Skin epidermis (tissue), 12 donors: Measurements from ENCODE around the gene CBX2.
A peak's percentile ranks its signal among the peaks of the same experiment; 100 is the strongest.
"Not testable (repeated sequence)": the region's sequence is repeated elsewhere in the genome, so short reads cannot be mapped to it uniquely, and the experiment has no call there.

ENCODE experiments used
- H3K27ac ChIP-seq, 21 experiments: fragments of 200-600 bp; sonication (generic) in 11 of 21; one replicate each; pipeline ENCODE4 v1.5.0; 2020; ENCODE audit warnings: mild to moderate bottlenecking in 3 of 21, inconsistent platforms in 2 of 21, moderate library complexity in 2 of 21
- H3K4me3 ChIP-seq, 7 experiments: fragments of 200-600 bp; sonication (generic) in 2 of 7; one replicate each; pipeline ENCODE4 v1.5.0; 2020; ENCODE audit warnings: inconsistent platforms in 2 of 7, mild to moderate bottlenecking in 2 of 7, moderate library complexity in 1 of 7

Gene CBX2

DNA sequence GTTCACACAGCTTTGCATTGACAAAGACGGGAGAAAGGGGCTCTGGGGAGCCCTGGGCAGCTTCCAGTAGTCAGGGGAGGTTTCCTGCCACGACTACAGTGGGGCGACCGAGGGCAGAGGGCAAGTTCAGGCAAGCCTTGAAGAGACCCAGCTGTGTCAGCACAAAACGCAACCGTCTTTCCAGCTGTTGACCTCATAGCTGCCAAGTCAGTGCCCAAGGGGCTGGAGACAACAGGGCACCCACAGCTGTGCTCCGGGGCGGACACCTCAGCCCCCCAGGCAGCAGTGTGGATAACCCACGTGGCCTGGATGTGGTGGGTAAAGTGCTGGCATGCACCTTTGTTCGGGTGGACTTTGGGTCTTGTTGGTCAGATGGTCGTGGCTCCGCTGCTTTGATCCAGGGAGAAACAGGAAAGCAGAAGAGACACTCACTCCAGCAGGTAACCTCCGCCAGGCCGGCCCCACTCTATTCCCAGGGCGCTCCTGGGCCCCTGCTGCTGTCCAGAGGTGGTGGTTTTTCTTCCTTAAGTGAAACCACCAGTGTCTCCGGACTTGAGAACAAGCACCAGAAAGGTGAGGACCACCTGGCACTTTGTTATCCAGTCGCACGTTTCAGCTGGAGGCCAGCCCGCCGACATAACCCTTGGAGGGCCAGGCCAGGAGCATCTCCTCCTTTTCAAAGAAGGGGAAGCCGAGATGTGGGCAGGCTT is 17.6 kb upstream of the CBX2 start:
- H3K27ac ChIP-seq = no peak overlapping the region
- H3K4me3 ChIP-seq = no peak overlapping the region

DNA sequence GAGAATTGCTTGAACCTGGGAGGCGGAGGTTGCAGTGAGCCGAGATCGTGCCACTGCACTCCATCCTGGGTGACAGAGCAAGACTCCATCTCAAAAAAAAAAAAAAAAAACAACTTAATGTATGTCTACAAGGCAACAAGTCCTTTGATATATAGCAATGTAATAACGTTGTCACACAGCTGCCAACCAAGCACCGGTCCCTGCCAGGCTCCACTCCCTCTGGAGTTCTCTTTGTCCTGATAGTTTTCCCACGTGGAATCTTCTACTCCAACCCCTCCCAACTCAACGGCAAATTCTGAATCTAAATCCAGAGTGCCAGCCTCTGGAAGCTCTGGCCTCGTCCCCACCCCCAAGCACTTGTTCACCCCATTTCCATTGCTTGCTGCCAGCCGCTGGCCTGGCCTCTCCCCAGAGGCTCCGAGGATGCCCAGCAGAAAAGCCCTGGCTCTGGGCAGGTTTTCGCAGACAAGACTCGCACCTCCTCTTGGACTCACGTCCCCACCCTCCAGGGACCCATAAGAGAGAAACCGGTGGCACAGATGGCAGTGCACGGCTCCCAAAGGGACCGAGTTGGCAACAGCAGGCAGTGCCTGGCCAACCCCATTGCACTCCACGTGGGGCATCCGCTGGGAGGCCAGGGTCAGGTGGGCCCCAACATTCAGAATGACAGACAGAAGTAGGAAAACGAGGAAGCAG is 15.9 kb upstream of the CBX2 start:
- Histone ChIP-seq H3K27ac (no peak overlapping the region), H3K4me3 (no peak overlapping the region)

DNA sequence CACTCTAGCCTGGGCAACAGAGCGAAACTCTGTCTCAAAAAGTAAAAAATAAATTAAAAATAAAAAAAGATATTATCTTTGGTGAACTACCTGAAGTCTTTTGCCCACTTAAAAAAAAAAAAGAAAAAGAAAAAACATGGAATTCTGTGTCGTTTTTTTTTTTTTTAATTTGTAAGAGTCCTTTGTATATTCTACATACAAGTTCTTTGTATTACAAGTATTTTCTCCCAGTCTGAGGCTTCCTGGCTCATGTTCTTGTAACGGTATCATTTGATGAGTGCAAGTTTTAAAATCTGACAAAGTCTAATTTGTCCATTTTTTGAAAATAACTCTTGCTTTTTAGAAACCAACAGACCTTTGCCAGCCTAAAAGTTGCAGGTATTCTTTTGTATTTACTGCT is 12.2 kb upstream of the CBX2 start:
- H3K4me3 ChIP-seq = no peak overlapping the region
- no peak overlapping the region for H3K27ac ChIP-seq

DNA sequence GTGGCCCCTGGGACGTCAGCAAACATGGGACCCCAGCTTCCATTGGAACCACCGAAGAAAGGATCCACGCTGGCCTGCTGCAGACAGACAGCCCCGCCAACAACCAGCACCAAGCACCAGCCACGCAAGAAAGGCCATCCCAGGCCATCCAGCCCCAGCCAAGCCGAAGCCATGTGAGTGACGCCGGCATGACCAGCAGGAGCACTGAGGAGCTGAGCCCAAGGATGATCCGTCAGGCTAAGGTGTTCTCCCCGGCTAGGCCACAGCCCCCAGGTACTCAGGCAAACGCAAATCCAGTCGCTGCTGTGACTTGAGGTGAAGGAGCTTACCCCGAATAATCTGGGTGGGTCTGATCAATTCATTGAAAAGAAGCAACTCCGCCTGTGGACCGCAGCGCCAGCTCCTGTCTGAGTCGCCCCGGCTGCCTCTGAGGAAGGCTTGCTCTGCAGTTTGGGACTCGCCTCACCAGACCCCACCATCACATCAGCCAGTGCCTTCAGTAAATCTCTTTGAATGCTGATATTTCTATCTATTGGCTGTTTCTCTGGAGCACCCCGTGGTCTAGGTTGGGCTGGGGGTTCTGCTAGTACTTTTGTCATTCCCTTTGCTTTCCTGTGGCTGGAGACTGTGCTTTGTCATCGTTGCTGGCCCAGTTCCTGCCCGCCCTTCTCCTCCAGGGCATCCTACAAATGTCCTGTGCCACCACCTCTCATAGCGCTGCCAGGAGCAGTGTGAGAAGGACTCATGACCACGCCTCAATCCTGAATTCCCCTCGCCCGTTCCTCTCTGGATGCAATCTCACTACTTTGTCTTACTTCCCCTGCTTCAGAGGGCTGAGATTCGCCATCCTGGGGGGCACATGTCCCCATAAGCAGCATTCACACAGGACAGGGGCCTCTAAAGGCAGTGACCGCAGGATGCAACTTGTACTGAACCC is 8.1 kb upstream of the CBX2 start:
- Histone ChIP-seq H3K4me3 (no peak overlapping the region), H3K27ac (no peak overlapping the region)

DNA sequence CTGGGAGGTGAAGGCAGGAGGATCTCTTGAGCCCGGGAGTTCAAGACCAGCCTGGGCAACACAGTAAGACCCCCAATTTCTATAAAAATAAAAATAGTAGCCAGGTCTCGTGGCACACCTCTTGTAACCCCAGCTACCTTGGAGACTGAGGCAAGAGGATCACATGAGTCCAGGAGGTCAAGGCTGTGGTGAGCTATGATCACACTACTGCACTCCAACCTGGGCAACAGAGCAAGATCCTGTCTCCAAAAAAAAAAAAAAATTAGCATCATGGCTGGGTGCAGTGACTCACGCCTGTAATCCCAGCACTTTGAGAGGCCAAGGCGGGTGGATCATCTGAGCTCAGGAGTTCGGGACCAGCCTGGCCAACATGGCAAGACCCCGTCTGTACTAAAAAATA is 6.7 kb upstream of the CBX2 start:
- Histone ChIP-seq H3K27ac (no peak overlapping the region), H3K4me3 (no peak overlapping the region)

DNA sequence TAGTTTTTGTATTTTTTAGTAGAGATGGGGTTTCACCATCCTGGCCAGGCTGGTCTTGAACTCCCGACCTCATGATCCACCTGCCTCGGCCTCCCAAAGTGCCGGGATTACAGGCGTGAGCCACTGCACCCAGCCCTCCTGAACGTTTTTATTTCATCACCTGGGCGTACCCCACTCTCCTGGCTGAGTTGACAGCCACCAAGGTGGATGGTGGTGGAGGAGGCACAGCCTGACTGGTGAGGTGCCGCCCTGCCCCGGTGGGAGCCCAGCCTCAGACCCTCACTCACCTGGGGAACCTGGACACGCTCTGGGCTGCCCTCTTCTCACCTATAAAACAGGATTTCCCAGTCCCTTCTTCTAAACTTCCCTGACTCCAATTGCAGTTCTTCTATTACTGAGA is 5.2 kb upstream of the CBX2 start:
- not testable (repeated sequence) for H3K27ac ChIP-seq, H3K4me3 ChIP-seq

DNA sequence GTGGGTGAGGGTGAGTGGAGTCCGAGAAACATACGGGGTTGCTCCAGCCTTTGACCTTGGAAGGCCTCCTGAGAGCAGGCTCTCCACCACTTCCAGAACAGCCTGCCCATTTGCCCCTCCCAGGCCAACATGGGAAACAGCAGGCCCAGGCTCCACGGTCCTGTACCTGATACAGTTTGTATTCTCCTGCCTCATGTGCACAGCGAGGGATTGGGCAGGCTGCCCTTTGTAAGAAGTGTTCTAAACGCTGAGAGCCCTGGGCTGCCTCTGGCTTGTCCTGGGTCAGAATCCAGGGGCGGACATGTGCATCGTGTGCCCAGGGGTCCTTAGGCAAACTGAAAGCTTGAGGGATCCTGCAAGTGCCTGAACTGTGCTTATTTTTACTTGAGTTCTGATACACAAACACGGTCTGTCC is 3.4 kb upstream of the CBX2 start:
- H3K27ac ChIP-seq = no peak overlapping the region
- H3K4me3 ChIP-seq = no peak overlapping the region

DNA sequence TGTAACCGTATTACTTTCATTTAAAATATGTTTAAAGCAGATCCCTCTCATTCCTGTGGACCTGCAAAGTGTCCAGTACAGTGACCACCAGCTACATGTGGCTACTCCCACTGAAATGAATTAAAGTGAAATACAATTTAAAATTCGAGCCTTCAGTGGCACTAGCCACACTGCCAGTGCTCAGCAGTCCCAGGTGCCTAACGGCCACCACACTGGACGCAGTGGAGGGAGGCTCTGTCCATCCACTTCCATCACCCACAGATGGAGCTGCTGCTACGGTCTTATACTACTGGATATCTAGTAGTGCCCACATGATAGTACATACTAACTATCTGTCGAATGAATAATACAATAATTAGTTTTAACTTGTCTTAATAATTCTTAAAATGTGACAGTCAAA is 2.3 kb upstream of the CBX2 start:
- Histone ChIP-seq H3K27ac (no peak overlapping the region), H3K4me3 (no peak overlapping the region)

DNA sequence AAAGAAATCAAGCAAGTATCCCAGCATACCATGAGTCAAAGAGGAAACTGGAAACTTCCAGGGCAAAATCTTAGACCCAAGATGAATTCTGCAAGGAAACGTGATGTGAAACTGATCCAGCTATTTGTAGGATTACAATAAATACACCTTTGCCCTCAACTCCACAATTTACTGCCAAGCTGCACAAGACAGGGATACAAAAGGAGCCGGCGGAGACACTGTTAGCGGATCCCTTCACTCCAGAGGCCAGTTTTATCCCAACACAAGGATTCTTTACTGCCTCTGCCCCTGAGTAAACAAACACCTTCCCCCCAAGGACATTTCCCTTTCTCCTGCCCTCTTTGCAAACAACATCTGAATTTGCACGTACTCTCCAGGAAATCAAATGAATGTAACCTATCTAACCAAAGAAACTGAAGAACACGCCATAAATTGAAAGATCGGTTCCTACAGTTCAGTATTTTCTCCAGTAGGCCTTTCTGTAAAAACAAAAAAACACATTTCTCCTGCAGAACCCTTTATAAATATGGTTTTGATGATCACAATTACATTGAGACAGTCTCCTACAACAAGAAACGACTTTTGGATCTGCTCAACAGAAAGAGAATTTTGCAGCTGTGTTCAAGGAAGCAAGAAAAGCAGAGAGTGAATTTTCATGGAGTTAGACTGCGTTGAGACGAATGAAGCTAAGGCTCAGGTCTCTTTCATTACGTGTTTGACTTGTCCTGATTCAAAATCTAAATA is 1.4 kb upstream of the CBX2 start:
- Histone ChIP-seq H3K4me3 (no peak overlapping the region), H3K27ac (peak overlapping the region in 5 of 21 experiments; percentile 42 to 71 (median 58))

DNA sequence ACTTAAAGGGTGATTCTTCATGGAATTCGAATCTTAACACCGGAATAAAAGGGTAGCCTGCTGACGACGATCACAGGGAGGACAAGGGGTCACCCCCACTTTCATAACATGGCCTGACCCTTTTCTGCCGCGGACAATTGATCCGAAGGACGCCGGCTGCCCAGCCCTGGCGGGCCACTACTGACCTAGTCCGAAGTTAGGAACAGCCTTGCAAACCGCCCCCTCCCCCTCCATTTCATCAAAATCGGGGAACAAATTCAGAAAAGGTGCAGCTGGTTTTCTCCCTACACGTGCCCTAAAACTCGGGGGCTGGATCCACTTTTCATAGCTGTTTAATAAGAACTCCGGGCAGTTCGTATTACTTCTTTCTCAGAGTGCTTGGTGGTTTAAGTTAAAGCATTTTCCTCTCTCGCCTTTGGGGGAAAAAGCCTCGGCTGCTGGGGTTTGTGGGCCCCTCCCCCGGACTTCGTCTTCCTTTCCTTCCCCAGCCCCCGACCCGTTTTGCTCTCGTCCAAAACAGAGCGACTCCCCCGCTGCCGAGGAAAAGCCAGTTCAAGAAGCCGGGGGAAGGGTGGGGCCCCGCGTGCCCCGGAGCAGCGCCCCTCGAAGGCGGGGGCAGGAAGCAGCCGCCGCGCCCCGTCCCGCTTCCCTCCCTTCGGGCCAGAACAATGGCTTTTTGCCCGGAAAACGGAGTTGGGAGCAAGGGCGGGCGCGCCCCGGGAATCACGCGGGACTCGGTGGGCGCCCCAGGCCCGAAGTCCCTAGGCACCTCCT is 641 bp upstream of the CBX2 start:
- peak overlapping the region; percentile 37 to 75 (median 45) for H3K4me3 ChIP-seq
- peak overlapping the region in 14 of 21 experiments; percentile 30 to 71 (median 55) for H3K27ac ChIP-seq

DNA sequence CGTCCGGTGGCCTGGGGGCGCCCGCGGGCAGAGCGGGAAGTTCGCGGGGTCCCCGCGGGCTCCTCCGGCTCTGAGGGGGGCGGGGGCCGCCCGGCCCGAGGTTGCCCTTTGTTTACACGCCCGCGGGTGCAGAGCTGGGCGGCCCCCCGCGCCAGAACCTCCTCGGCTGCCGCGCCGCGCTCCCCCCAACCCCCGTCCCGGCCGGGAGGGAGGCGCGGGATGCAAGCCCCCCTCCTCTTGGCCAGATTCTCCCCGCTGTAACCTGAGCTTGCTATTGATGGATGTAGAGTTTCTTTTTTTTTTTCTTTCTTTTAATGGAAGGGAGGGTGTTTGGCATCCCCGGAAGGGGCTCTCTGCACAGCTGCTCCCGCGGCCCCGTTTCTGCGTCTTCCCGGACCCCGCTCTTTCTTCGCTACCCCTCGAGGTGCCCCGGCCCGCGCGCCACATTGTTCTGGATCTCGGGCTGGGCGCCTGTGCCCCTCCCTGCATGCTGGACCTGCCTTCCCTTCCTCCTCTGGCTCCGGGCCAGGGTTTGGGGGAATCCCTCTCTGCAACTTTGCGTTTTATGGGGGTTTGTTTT is 646 bp downstream of the CBX2 start:
- peak overlapping the region in 11 of 21 experiments; percentile 4 to 71 (median 43) for H3K27ac ChIP-seq
- H3K4me3 ChIP-seq = peak overlapping the region; percentile 60 to 83 (median 74)

DNA sequence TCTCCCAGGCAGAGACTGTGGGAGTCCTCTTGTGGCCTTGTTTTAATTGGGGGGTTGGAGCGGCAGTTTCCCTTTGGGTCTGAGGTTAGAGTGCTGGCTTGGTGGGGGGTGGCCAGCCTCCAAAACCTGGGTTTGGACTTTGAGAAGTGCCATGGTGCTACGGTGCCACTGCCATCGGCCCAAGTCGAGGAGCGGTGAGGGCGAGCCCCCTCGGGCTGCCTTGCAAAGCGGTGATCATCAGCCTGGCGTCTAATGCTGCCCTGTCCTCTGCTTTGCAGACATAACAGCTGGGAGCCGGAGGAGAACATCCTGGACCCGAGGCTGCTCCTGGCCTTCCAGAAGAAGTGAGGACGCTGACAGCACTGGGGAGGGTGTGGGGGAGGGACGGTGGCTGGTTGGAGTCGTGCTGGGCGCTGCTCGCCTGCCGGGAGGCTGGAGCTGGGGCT is 1.2 kb downstream of the CBX2 start:
- Histone ChIP-seq H3K27ac (peak overlapping the region in 4 of 21 experiments; percentile 4 to 64 (median 38)), H3K4me3 (peak overlapping the region; percentile 60 to 83 (median 74))

DNA sequence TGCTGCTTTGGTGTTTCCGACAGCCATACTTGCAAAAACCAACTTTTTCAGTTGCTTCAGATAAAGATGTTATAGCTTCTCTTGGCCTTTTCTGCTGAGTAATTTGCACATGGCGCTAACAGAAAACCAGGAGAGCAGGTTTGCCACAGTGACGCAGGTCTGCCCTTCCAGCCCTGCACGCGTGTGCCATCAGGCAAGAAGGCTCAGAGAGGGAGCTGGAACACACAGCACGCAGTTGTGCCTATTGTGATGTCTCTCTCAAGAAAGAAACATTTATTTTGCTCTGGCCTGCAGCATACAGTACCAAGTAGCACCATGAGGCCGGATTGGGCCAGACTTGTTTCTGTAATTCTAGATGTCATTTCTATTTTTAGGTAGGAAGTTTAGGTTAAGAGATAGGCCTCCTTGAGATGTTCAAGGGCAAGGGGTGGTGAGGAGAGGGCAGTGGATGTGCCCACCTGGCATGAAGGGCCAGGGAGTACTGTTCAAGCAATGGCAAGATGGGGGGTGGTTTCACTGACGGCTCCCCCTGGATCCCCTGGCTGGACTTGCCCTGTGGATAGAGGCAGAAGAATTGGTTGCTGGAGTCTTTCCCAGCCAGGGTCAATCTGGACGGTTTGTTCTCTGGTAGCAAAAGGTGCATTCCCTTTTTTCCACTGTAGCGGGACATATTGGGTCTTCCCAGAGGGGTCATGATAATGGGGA is 1.9 kb downstream of the CBX2 start:
- H3K27ac ChIP-seq = no peak overlapping the region
- H3K4me3 ChIP-seq = no peak overlapping the region

DNA sequence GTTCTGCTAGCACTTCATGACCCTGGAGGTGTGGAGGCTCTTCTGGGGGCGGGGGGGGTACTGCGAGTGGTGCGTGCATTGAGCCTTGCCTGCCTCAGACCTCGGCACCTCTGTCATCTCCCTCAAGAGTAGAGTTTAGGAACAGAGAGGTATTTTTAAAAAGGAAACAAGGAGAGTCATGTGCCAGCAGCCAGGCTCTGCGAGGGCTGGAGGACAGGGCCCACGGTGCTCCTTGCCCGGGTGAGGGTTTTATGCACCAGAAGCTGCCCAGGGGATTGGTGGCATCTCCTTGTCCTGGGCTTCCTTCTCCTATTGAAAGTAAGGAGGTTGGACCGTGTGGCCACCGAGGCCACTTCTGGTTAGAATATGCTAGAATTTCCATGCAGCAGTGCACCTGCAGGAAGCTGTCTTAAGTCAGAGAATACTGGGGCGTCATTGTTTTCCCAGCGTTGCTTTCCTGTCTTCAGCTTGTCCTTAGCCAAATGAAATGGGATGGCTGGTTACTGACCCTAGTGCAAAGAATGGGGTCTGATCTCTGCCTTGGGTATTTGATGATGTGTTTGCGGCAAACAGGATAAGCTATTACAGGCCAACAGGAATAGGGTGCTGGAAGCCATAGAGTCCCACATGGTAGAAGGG is 3.2 kb downstream of the CBX2 start:
- Histone ChIP-seq H3K4me3 (no peak overlapping the region), H3K27ac (no peak overlapping the region)

DNA sequence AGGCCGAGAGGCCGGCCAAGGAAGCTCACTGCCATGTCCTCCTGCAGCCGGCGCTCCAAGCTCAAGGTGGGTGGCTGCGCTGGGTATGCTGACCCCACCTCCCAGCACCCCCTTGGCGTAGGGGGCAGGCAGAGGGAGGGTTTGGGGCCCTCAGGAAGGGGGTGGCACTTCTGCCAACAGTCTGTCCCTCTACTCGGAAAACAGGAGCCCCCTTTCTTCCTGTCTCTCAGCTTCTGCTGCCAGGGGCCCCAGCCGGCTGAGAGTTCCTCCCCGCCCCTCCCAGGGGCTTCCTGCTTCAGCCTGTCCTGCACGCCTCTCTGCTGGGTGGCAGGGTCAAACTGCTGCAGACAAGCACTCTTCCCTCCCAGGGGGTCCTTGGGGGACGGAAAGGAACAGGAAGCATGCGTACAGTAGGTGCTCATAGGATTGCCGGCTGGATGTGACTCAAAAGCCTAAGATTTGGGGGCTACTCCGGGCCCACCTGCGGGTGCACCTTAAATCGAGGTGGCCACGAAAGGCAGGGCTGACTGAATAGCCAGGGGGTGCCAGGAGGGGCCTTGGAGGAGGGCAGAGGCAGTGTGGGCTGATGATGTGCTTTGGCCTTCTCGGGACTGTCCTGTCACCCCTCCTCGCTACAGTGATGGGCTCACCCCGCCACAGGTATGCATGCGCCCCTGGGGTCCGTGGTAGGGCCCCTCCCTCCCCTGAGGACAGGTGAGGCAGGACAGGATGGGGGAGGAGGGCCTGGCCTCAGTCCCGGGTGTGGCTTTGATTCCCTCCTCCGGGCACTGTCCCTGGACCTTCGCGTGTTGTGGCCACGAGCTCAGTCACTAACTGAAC is 4.0 kb downstream of the CBX2 start:
- Histone ChIP-seq H3K27ac (no peak overlapping the region), H3K4me3 (no peak overlapping the region)

DNA sequence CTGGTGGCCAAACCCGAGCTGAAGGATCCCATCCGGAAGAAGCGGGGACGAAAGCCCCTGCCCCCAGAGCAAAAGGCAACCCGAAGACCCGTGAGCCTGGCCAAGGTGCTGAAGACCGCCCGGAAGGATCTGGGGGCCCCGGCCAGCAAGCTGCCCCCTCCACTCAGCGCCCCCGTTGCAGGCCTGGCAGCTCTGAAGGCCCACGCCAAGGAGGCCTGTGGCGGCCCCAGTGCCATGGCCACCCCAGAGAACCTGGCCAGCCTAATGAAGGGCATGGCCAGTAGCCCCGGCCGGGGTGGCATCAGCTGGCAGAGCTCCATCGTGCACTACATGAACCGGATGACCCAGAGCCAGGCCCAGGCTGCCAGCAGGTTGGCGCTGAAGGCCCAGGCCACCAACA is 5.9 kb downstream of the CBX2 start:
- no peak overlapping the region for H3K4me3 ChIP-seq
- H3K27ac ChIP-seq = no peak overlapping the region
